CD4-positive, CD25-positive, alpha-beta regulatory T cell (primary cell): ENCODE measurements around the gene CYP11A1. TPM values are rescaled to one million over a fixed set of nuclear protein-coding genes. Genes with fewer than 3 reads are reported as not detected.

Source experiments
- ATAC-seq, 2 donors: fragments of 150-1000 bp; cut with Tn5 transposase; one replicate each; pipeline ENCODE4 v1.10.0; 2021; ENCODE audit warnings: low read depth in 2 of 2, moderate number of reproducible peaks in 2 of 2, moderate library complexity in 1 of 2
- DNase-seq, 3 donors: peaks; one replicate each; pipeline versions ENCODE4 v3.0.0 to v3.0.0-alpha.2; 2012 to 2022; ENCODE audit warnings: mixed read lengths in 1 of 3
- H3K27ac ChIP-seq: one replicate; pipeline ENCODE4 v1.7.0; 2013; ENCODE audit warnings: mild to moderate bottlenecking, low read length; ENCODE audit not compliant: insufficient read depth, poor library complexity, severe bottlenecking
- H3K27me3 ChIP-seq: one replicate; pipeline ENCODE4 v1.7.0; 2013; ENCODE audit warnings: low read length; ENCODE audit not compliant: control insufficient read depth, insufficient read depth
- H3K36me3 ChIP-seq: one replicate; pipeline ENCODE4 v1.7.0; 2013; ENCODE audit warnings: mild to moderate bottlenecking, low read length, moderate library complexity; ENCODE audit not compliant: control insufficient read depth, insufficient read depth
- H3K4me1 ChIP-seq: 2 replicates; pipeline ENCODE4 v1.7.0; 2013; ENCODE audit warnings: mild to moderate bottlenecking, low read length; ENCODE audit not compliant: insufficient read depth, control insufficient read depth, poor library complexity, severe bottlenecking
- H3K4me3 ChIP-seq: one replicate; pipeline ENCODE4 v1.7.0; 2013; ENCODE audit warnings: low read depth, mild to moderate bottlenecking, low read length, moderate library complexity
- H3K9me3 ChIP-seq, 2 experiments: 1 replicate in 1 of 2; 2 replicates in 1 of 2; pipeline ENCODE4 v1.7.0; 2013; ENCODE audit warnings: low read length in 2 of 2, mild to moderate bottlenecking in 1 of 2, moderate library complexity in 1 of 2; ENCODE audit not compliant: control insufficient read depth in 2 of 2
- H3K27ac Mint-ChIP-seq, 3 donors: one replicate each; pipeline ENCODE4 v1.8.0; 2020 to 2022; ENCODE audit warnings: mild to moderate bottlenecking in 3 of 3, mixed read lengths in 3 of 3, moderate library complexity in 2 of 3
- H3K27me3 Mint-ChIP-seq: one replicate; pipeline ENCODE4 v1.8.0; 2022; ENCODE audit warnings: mild to moderate bottlenecking, mixed read lengths
- H3K36me3 Mint-ChIP-seq: one replicate; pipeline ENCODE4 v1.8.0; 2020; ENCODE audit warnings: mixed read lengths
- H3K4me1 Mint-ChIP-seq, 4 donors: one replicate each; pipeline ENCODE4 v1.8.0; 2020 to 2022; ENCODE audit warnings: mixed read lengths in 4 of 4, mild to moderate bottlenecking in 1 of 4
- H3K4me3 Mint-ChIP-seq, 4 donors: one replicate each; pipeline ENCODE4 v1.8.0; 2020 to 2022; ENCODE audit warnings: mild to moderate bottlenecking in 4 of 4, mixed read lengths in 4 of 4, moderate library complexity in 3 of 4
- H3K9me3 Mint-ChIP-seq, 7 donors: one replicate each; pipeline ENCODE4 v1.8.0; 2020 to 2022; ENCODE audit warnings: mixed read lengths in 7 of 7, mild to moderate bottlenecking in 3 of 7, moderate library complexity in 2 of 7
- polyA plus RNA-seq, 4 donors: library from polyadenylated mRNA; unstranded; fragments of 300-500 nt; fragmentation: Illumina TruSeq; gene quantifications; one replicate each; pipeline ENCODE4 v1.2.3, GENCODE V29; 2021
- total RNA-seq: library from RNA; stranded (reverse); gene quantifications from one replicate; pipeline ENCODE4 v1.2.3, GENCODE V29; 2022

CYP11A1 gene
- total and polyA plus RNA-seq, 5 donors from 2014 or later: not detected

GRCh38 chr15:74317820-74318375, 49.5 kb downstream of the CYP11A1 start:
- no peak overlapping the region for H3K4me3 ChIP-seq
- Mint-ChIP-seq H3K27me3 (peaks cover 6% of the 10 kb centered on the region), H3K36me3 (no peaks in the 10 kb centered on the region), H3K9me3 (peaks cover 0 to 1% (median 0%) of the 10 kb centered on the region in 7 donors), H3K4me1 (peaks cover 0 to 58% (median 11%) of the 10 kb centered on the region in 4 donors), H3K27ac (peak overlapping the region in 1 of 3 donors; percentile 89), H3K4me3 (no peak overlapping the region)
- H3K27me3 ChIP-seq: no peaks in the 10 kb centered on the region
- DNase-seq (no peak), ATAC-seq (no peak)
- peaks cover 28% of the 10 kb centered on the region for H3K4me1 ChIP-seq
- no peaks in the 10 kb centered on the region for H3K9me3 ChIP-seq
- H3K27ac ChIP-seq: peak overlapping the region; percentile 5
- no peaks in the 10 kb centered on the region for H3K36me3 ChIP-seq

GRCh38 chr15:74316141-74316540, 51.3 kb downstream of the CYP11A1 start:
- Histone ChIP-seq H3K27ac (no peak overlapping the region), H3K4me1 (peaks cover 28% of the 10 kb centered on the region), H3K4me3 (no peak overlapping the region), H3K9me3 (no peaks in the 10 kb centered on the region), H3K27me3 (no peaks in the 10 kb centered on the region), H3K36me3 (no peaks in the 10 kb centered on the region)
- peaks cover 10% of the 10 kb centered on the region for H3K27me3 Mint-ChIP-seq
- peaks cover 0 to 1% (median 0%) of the 10 kb centered on the region in 7 donors for H3K9me3 Mint-ChIP-seq
- ATAC-seq: no peak
- H3K4me3 Mint-ChIP-seq: no peak overlapping the region
- H3K27ac Mint-ChIP-seq: peak overlapping the region in 1 of 3 donors; percentile 89
- no peak for DNase-seq
- H3K36me3 Mint-ChIP-seq: no peaks in the 10 kb centered on the region
- peaks cover 0 to 58% (median 11%) of the 10 kb centered on the region in 4 donors for H3K4me1 Mint-ChIP-seq

- DNase-seq: peak in 1 of 3 donors; percentile 81
- Histone ChIP-seq H3K4me1 (peaks cover 28% of the 10 kb centered on the region), H3K27me3 (no peaks in the 10 kb centered on the region), H3K27ac (no peak overlapping the region), H3K36me3 (no peaks in the 10 kb centered on the region), H3K9me3 (no peaks in the 10 kb centered on the region), H3K4me3 (peak overlapping the region; percentile 41)
- Mint-ChIP-seq H3K27ac (peak overlapping the region; percentile 79 to 96 (median 89)), H3K27me3 (peaks cover 10% of the 10 kb centered on the region), H3K4me3 (peak overlapping the region in 3 of 4 donors; percentile 39 to 50 (median 40)), H3K4me1 (peaks cover 0 to 57% (median 11%) of the 10 kb centered on the region in 4 donors), H3K9me3 (peaks cover 0 to under 1% (median 0%) of the 10 kb centered on the region in 7 donors), H3K36me3 (no peaks in the 10 kb centered on the region)
- peak; percentile 19 to 53 for ATAC-seq
Measured at GRCh38 chr15:74315626-74316025, 51.8 kb downstream of the CYP11A1 start.

GRCh38 chr15:74314795-74315438, 52.5 kb downstream of the CYP11A1 start:
- peak overlapping the region; percentile 41 for H3K4me3 ChIP-seq
- no peaks in the 10 kb centered on the region for H3K36me3 ChIP-seq
- no peaks in the 10 kb centered on the region for H3K27me3 ChIP-seq
- peak overlapping the region; percentile 79 to 96 (median 89) for H3K27ac Mint-ChIP-seq
- no peaks in the 10 kb centered on the region for H3K9me3 ChIP-seq
- no peaks in the 10 kb centered on the region for H3K36me3 Mint-ChIP-seq
- DNase-seq (peak in 2 of 3 donors; percentile 22 to 63), ATAC-seq (peak; percentile 14 to 45)
- H3K4me1 ChIP-seq: peaks cover 23% of the 10 kb centered on the region
- H3K4me3 Mint-ChIP-seq: peak overlapping the region; percentile 40 to 65 (median 48)
- H3K9me3 Mint-ChIP-seq: no peaks in the 10 kb centered on the region
- peaks cover 0 to 51% (median 11%) of the 10 kb centered on the region in 4 donors for H3K4me1 Mint-ChIP-seq
- H3K27ac ChIP-seq: no peak overlapping the region
- H3K27me3 Mint-ChIP-seq: peaks cover 10% of the 10 kb centered on the region

- Histone ChIP-seq H3K4me3 (no peak overlapping the region), H3K9me3 (no peaks in the 10 kb centered on the region), H3K27me3 (no peaks in the 10 kb centered on the region), H3K4me1 (peaks cover 20% of the 10 kb centered on the region), H3K27ac (peak overlapping the region; percentile 5), H3K36me3 (no peaks in the 10 kb centered on the region)
- Mint-ChIP-seq H3K9me3 (no peaks in the 10 kb centered on the region), H3K4me1 (peaks cover 0 to 42% (median 11%) of the 10 kb centered on the region in 4 donors), H3K27ac (peak overlapping the region; percentile 74 to 79 (median 79)), H3K27me3 (peaks cover 16% of the 10 kb centered on the region), H3K36me3 (no peaks in the 10 kb centered on the region), H3K4me3 (no peak overlapping the region)
- ATAC-seq: no peak
- no peak for DNase-seq
Measured at GRCh38 chr15:74313889-74314288, 53.6 kb downstream of the CYP11A1 start.

GRCh38 chr15:74312445-74313007, 54.9 kb downstream of the CYP11A1 start:
- Mint-ChIP-seq H3K4me3 (no peak overlapping the region), H3K27me3 (peaks cover 21% of the 10 kb centered on the region), H3K4me1 (peaks cover 0 to 36% (median 11%) of the 10 kb centered on the region in 4 donors), H3K27ac (no peak overlapping the region), H3K9me3 (no peaks in the 10 kb centered on the region), H3K36me3 (no peaks in the 10 kb centered on the region)
- DNase-seq (no peak), ATAC-seq (no peak)
- Histone ChIP-seq H3K9me3 (no peaks in the 10 kb centered on the region), H3K4me1 (peaks cover 20% of the 10 kb centered on the region), H3K27ac (no peak overlapping the region), H3K27me3 (no peaks in the 10 kb centered on the region), H3K4me3 (no peak overlapping the region), H3K36me3 (no peaks in the 10 kb centered on the region)

GRCh38 chr15:74311734-74312444, 55.6 kb downstream of the CYP11A1 start:
- no peaks in the 10 kb centered on the region for H3K9me3 ChIP-seq
- peaks cover 20% of the 10 kb centered on the region for H3K4me1 ChIP-seq
- H3K27ac ChIP-seq: no peak overlapping the region
- DNase-seq (no peak), ATAC-seq (no peak)
- no peak overlapping the region for H3K27ac Mint-ChIP-seq
- peaks cover 0 to 31% (median 11%) of the 10 kb centered on the region in 4 donors for H3K4me1 Mint-ChIP-seq
- no peak overlapping the region for H3K4me3 Mint-ChIP-seq
- H3K27me3 ChIP-seq: no peaks in the 10 kb centered on the region
- H3K27me3 Mint-ChIP-seq: peaks cover 26% of the 10 kb centered on the region
- H3K4me3 ChIP-seq: no peak overlapping the region
- H3K36me3 ChIP-seq: no peaks in the 10 kb centered on the region
- no peaks in the 10 kb centered on the region for H3K36me3 Mint-ChIP-seq
- no peaks in the 10 kb centered on the region for H3K9me3 Mint-ChIP-seq
